K562 treated with DMSO at 1 percent for 4 hours (cell line): Measurements from ENCODE around the gene EFNB3. TPM values are rescaled to one million over a fixed set of nuclear protein-coding genes. Genes with fewer than 3 reads are reported as not detected.

Source experiments
- total RNA-seq: library from RNA; unstranded; fragments of 300-600 nt; gene quantifications from 2 replicates; pipeline ENCODE4 v1.2.3, GENCODE V29; 2022; ENCODE audit not compliant: insufficient read depth

The EFNB3 gene, protein sequence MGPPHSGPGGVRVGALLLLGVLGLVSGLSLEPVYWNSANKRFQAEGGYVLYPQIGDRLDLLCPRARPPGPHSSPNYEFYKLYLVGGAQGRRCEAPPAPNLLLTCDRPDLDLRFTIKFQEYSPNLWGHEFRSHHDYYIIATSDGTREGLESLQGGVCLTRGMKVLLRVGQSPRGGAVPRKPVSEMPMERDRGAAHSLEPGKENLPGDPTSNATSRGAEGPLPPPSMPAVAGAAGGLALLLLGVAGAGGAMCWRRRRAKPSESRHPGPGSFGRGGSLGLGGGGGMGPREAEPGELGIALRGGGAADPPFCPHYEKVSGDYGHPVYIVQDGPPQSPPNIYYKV
- total RNA-seq, result not detected in 2 replicates

DNA sequence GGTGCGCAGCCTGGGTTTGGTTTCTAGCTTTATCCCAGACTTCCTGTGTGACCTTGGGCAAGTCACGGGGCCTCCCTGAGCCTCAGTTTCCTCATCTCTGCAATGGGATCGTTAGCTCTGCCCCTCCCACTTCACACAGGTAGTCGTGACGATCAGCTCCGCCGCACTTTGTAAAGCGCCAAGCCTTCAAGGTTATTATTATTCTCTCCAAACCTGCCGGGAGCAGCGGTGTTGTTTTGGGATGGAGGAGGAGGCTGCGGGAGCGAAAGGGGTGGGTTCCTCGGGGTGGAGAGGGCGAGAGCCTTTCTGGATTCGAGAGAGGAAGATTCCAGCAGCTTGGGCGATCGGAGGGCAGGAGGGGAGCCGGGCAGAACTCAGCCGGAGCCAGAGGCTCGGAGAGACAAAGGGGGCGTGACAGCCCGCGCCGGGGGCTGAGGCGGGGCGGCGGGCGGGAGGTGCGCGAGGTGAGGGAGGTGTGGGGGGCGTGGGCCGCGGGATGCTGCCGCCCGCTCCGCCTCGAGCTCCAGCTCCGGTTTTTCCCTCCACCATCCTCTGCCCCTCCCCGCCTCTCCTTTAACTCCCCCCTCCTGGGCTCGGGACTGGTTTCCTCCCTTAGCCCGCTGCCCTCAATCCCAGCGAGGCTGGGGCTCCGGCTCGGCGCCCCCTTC, at the start of gene EFNB3:
Gene EFNB3 (plus strand): TSS at position 602 of the 668 bp plus-strand sequence. CDS start 397 bp downstream, outside the sequence.

GRCh38 chr17:7687072-7687907, 17.7 kb upstream of the EFNB3 start, which contains the start of gene TP53:
TP53 (minus strand) TSS chr17:7687490; CDS start chr17:7676594, 10,896 bp downstream.

GRCh38 chr17:7687908-7688807, 16.8 kb upstream of the EFNB3 start, which contains the start of gene WRAP53:
WRAP53 (plus strand) TSS chr17:7688477; CDS start chr17:7688649, 172 bp downstream.

GRCh38 chr17:7716901-7717755, 12.1 kb downstream of the EFNB3 start, which contains the start of gene DNAH2:
DNAH2 (plus strand) TSS chr17:7717744; CDS start chr17:7719735, 1,991 bp downstream.

Other genes with a start within 250 kb of the EFNB3 start
- gene ZBTB4, start 225.6 kb upstream of the EFNB3 start, total RNA-seq, result 3.2 TPM in 2 replicates
- not detected in 2 replicates for gene SLC35G6, start 223.8 kb upstream of the EFNB3 start, total RNA-seq
- gene POLR2A, start 220.8 kb upstream of the EFNB3 start, total RNA-seq, result 59.8 and 69.8 TPM in 2 replicates
- gene TNFSF12, start 156.1 kb upstream of the EFNB3 start, total RNA-seq, result 1.7 and 2.1 TPM in 2 replicates
- gene TNFSF13, start 146.5 kb upstream of the EFNB3 start, total RNA-seq, result 1.0 and 1.9 TPM in 2 replicates
- gene SENP3, start 143.3 kb upstream of the EFNB3 start, total RNA-seq, result 36.6 and 40.6 TPM in 2 replicates
- gene CD68, start 125.6 kb upstream of the EFNB3 start, total RNA-seq, result 45.7 and 47.2 TPM in 2 replicates
- 82.7 and 83.4 TPM in 2 replicates for gene MPDU1, start 121.3 kb upstream of the EFNB3 start, total RNA-seq
- 4.0 and 8.5 TPM in 2 replicates for gene SOX15, start 115.1 kb upstream of the EFNB3 start, total RNA-seq
- gene FXR2, start 90.3 kb upstream of the EFNB3 start, total RNA-seq, result 40.7 and 49.2 TPM in 2 replicates
- gene SAT2, start 77.4 kb upstream of the EFNB3 start, total RNA-seq, result 29.5 and 43.0 TPM in 2 replicates
- gene SHBG, start 75.1 kb upstream of the EFNB3 start, total RNA-seq, result not detected in 2 replicates
- 2.0 and 3.5 TPM in 2 replicates for gene ATP1B2, start 54.3 kb upstream of the EFNB3 start, total RNA-seq
- gene TP53, start 17.7 kb upstream of the EFNB3 start, total RNA-seq, result 5.5 and 5.8 TPM in 2 replicates
- 29.2 and 33.1 TPM in 2 replicates for gene WRAP53, start 16.7 kb upstream of the EFNB3 start, total RNA-seq
- not detected in 2 replicates for gene DNAH2, start 12.5 kb downstream of the EFNB3 start, total RNA-seq
- 16.3 and 17.1 TPM in 2 replicates for gene KDM6B, start 129.0 kb downstream of the EFNB3 start, total RNA-seq
- gene TMEM88, start 149.9 kb downstream of the EFNB3 start, total RNA-seq, result 1.4 TPM in 1 of 2 replicates, not detected in the other
- gene NAA38, start 152.4 kb downstream of the EFNB3 start, total RNA-seq, result 27.8 and 29.8 TPM in 2 replicates
- gene CYB5D1, start 152.8 kb downstream of the EFNB3 start, total RNA-seq, result 1.2 and 3.8 TPM in 2 replicates
- 28.9 and 41.1 TPM in 2 replicates for gene CHD3, start 183.6 kb downstream of the EFNB3 start, total RNA-seq
- 0.99 and 8.4 TPM in 2 replicates for gene RNF227, start 211.1 kb downstream of the EFNB3 start, total RNA-seq
- gene KCNAB3, start 224.7 kb downstream of the EFNB3 start, total RNA-seq, result 0.51 and 2.6 TPM in 2 replicates
- 103 and 117 TPM in 2 replicates for gene TRAPPC1, start 226.7 kb downstream of the EFNB3 start, total RNA-seq
- gene CNTROB, start 227.0 kb downstream of the EFNB3 start, total RNA-seq, result 17.7 and 26.8 TPM in 2 replicates